Activated CD4-positive, alpha-beta memory T cell treated with anti-CD3 and anti-CD28 coated beads, Interleukin-2, amount 10 ng/mL, durations not matched to agents 7 days and 5 days (primary cell): ENCODE results near the gene POLH. TPM values are rescaled to one million over a fixed set of nuclear protein-coding genes. Genes with fewer than 3 reads are reported as not detected.
"Not testable (repeated sequence)": the region's sequence is repeated elsewhere in the genome, so short reads cannot be mapped to it uniquely, and the experiment has no call there.

Source experiments
- CTCF ChIA-PET: fragments of 350-600 bp; sonication (Branson Sonifier 250); formaldehyde crosslinking; loops from one replicate; lab custom pipeline; 2021; ENCODE audit warnings: antibody characterized with exemption, inconsistent platforms; lab: Charles Lee
- POLR2A ChIA-PET: fragments of 350-600 bp; sonication (Branson Sonifier 250); formaldehyde crosslinking; loops from one replicate; lab custom pipeline; 2021; ENCODE audit warnings: antibody characterized with exemption; lab: Charles Lee
- DNase-seq: peaks from one replicate; pipeline ENCODE4 v3.0.0-alpha.2; 2020
- H3K27ac Mint-ChIP-seq: one replicate; pipeline ENCODE4 v1.8.0; 2021; ENCODE audit warnings: mild to moderate bottlenecking, mixed read lengths
- H3K27me3 Mint-ChIP-seq: one replicate; pipeline ENCODE4 v1.8.0; 2021; ENCODE audit warnings: mixed read lengths
- H3K36me3 Mint-ChIP-seq: one replicate; pipeline ENCODE4 v1.8.0; 2021; ENCODE audit warnings: low read depth, mixed read lengths
- H3K4me1 Mint-ChIP-seq: one replicate; pipeline ENCODE4 v1.8.0; 2021; ENCODE audit warnings: mixed read lengths
- H3K4me3 Mint-ChIP-seq: one replicate; pipeline ENCODE4 v1.8.0; 2021; ENCODE audit warnings: mild to moderate bottlenecking, mixed read lengths
- H3K9me3 Mint-ChIP-seq: one replicate; pipeline ENCODE4 v1.8.0; 2021; ENCODE audit warnings: mixed read lengths
- total RNA-seq, 2 experiments: library from RNA; stranded (reverse); gene quantifications; one replicate each; pipeline ENCODE4 v1.2.3, GENCODE V29; 2021

Gene POLH
- 10 to 100 TPM; 74.6 to 75.5 TPM for total RNA-seq

DNA sequence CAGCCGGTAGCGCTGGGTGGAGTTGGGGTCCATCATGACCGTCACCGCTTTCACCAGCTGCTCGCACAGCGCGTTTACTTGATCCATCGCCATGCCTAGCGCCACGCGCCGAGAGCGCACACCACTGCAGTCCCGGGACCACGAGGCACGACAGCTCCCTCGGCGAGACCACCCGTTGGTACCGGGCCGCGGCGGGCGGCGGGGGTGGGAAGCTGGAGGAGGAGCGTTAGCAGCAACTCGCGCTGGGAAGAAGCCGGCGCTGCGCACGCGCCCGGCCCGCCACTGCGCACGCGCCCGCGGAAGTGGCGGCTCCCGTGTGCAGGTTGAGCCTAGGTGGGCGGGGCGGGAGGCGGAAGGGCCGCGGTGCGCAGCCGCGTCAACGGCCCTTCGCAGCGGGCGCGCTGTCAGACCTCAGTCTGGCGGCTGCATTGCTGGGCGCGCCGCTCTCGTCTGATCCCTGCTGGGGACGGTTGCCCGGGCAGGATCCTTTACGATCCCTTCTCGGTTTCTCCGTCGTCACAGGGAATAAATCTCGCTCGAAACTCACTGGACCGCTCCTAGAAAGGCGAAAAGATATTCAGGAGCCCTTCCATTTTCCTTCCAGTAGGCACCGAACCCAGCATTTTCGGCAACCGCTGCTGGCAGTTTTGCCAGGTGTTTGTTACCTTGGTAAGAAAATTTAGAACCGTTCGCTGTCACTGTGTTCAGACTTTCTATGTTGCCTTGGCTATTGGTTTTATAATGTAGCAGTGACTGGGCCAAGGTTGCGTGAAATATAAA is at the start of gene POLH, which contains the start of gene XPO5:
POLH (plus strand) TSS at position 414 of the 780 bp plus-strand sequence. CDS start 6,135 bp downstream, outside the sequence.
XPO5 (minus strand) TSS at position 267 of the 780 bp plus-strand sequence; CDS start at position 93, 174 bp downstream.
- POLR2A ChIA-PET: interaction anchor here (0.5 to 2.2 kb wide), 23 partner anchors 9 to 671 kb away, joined by 3 to 26 read pairs (median 3); partner anchors contain the start of genes ABCC10, CNPY3, GTPBP2 and HSP90AB1
- H3K27me3 Mint-ChIP-seq: no peaks in the 10 kb centered on the region
- H3K27ac Mint-ChIP-seq: peak within 1 kb of the TSS; percentile 89
- H3K36me3 Mint-ChIP-seq: peaks cover 66% of the 10 kb centered on the region
- peak; percentile 93 for DNase-seq
- CTCF ChIA-PET: interaction anchor here (0.9 to 1.1 kb wide), 4 partner anchors 9 to 62 kb away, joined by 3 to 6 read pairs (median 3); partner anchors contain the start of gene GTPBP2
- peak within 1 kb of the TSS; percentile 97 for H3K4me3 Mint-ChIP-seq
- H3K4me1 Mint-ChIP-seq: peaks cover 58% of the 10 kb centered on the region
- H3K9me3 Mint-ChIP-seq: no peaks in the 10 kb centered on the region

GRCh38 chr6:43532201-43532600 is 43.8 kb upstream of the POLH start:
- DNase-seq: no peak
- Mint-ChIP-seq H3K36me3 (peaks cover 57% of the 10 kb centered on the region), H3K4me1 (no peaks in the 10 kb centered on the region), H3K27me3 (no peaks in the 10 kb centered on the region), H3K9me3 (no peaks in the 10 kb centered on the region), H3K27ac (no peak overlapping the region), H3K4me3 (no peak overlapping the region)
- CTCF ChIA-PET: interaction anchor here (1.4 kb wide), 1 partner anchor 11 kb away, joined by 3 read pairs; no protein-coding TSS in a partner anchor
- POLR2A ChIA-PET: interaction anchor here (0.6 to 1.9 kb wide), 4 partner anchors 10 to 110 kb away, joined by 3 to 6 read pairs (median 3); partner anchors contain the start of gene LRRC73

DNA sequence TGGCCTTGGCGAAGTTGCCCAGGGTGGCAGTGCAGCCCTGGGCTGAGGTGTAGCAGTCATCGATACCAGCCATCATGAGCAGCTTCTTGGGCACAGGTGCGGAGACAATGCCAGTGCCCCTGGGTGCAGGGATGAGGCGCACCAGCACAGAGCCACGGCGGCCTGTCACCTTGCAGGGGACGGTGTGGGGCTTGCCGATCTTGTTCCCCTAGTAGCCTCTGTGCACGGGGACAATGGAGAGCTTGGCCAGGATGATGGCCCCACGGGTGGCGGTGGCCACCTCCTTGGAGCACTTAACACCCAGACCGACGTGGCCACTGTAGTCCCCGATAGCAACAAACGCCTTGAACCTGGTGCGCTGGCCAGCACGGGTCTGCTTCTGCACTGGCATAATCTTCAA is 37.0 kb upstream of the POLH start:
- H3K4me3 Mint-ChIP-seq, H3K27me3 Mint-ChIP-seq, CTCF ChIA-PET, H3K4me1 Mint-ChIP-seq, H3K9me3 Mint-ChIP-seq, POLR2A ChIA-PET, DNase-seq, H3K27ac Mint-ChIP-seq: not testable (repeated sequence)
- H3K36me3 Mint-ChIP-seq: peaks cover 48% of the 10 kb centered on the region

GRCh38 chr6:43539409-43539808 is 36.6 kb upstream of the POLH start:
- H3K4me1 Mint-ChIP-seq, H3K27me3 Mint-ChIP-seq, CTCF ChIA-PET, DNase-seq, H3K27ac Mint-ChIP-seq, H3K4me3 Mint-ChIP-seq, H3K9me3 Mint-ChIP-seq: not testable (repeated sequence)
- POLR2A ChIA-PET: interaction anchor here (1.3 kb wide), 1 partner anchor 9 kb away, joined by 3 read pairs; no protein-coding TSS in a partner anchor
- H3K36me3 Mint-ChIP-seq: peaks cover 51% of the 10 kb centered on the region

- CTCF ChIA-PET: no interaction called here
- H3K9me3 Mint-ChIP-seq: no peaks in the 10 kb centered on the region
- H3K27me3 Mint-ChIP-seq: no peaks in the 10 kb centered on the region
- H3K36me3 Mint-ChIP-seq: peaks cover 61% of the 10 kb centered on the region
- POLR2A ChIA-PET: interaction anchor here (1.3 kb wide), 1 partner anchor 10 kb away, joined by 3 read pairs; no protein-coding TSS in a partner anchor
- H3K4me3 Mint-ChIP-seq: no peak overlapping the region
- H3K4me1 Mint-ChIP-seq: peaks cover 3% of the 10 kb centered on the region
- no peak overlapping the region for H3K27ac Mint-ChIP-seq
- DNase-seq: no peak
These were observed 35.5 kb upstream of the POLH start for GRCh38 chr6:43540507-43540906.

DNA sequence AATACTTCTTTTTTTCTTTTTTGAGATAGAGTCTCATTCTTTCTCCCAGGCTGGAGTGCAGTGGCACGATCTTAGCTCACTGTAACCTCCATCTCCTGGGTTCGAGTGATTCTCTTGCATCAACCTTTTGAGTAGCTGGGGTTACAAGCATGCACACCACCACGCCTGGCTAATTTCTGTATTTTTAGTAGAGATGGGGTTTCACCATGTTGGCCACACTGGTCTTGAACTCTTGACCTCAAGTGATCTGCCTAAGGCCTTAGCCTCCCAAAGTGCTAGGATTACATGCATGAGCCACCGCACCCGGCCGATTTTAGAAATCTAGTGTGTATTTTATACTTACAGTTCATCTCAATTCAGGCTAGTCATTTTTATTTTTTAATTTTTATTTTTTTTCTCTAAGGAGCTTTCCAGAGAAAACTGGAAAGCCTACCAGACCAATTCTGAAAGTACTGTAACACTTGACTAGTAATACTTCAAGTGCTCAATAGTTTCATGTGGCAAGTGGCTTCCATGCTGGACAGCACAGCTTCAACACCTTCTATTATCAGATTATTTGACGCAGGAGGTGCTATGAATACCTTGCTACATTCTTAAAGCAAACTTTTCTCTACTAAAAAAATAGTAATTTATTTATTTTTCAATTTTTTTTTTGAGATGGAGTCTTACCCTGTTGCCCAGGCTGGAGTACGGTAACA is 34.1 kb upstream of the POLH start:
- Mint-ChIP-seq H3K4me1 (peaks cover 3% of the 10 kb centered on the region), H3K4me3 (no peak overlapping the region), H3K9me3 (no peaks in the 10 kb centered on the region), H3K36me3 (peaks cover 70% of the 10 kb centered on the region), H3K27ac (no peak overlapping the region), H3K27me3 (no peaks in the 10 kb centered on the region)
- ChIA-PET CTCF (interaction anchor here (1.2 to 1.3 kb wide), 2 partner anchors 10 to 69 kb away, joined by 3 to 4 read pairs; no protein-coding TSS in a partner anchor), POLR2A (no interaction called here)
- no peak for DNase-seq

DNA sequence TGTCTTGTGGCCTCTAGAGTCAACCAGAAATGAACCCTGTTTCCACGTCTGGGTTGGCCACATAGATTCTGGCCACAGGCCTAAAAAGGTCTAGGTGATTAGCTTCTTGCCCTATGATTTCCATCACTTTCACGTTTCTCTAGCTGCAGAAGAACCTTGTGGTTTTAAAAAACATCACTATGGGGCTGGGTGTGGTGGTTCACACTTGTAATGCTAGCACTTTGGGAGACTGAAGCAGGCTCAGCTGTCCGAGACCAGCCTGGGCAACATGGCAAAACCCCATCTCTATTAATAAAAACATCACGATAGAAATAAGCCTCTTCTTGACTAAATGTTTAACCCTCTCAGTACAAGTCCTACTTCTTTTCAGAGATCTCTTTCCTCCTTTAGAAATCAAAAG is 31.5 kb upstream of the POLH start:
- no peak for DNase-seq
- ChIA-PET POLR2A (interaction anchor here (1.7 kb wide), 1 partner anchor 19 kb away, joined by 6 read pairs; no protein-coding TSS in a partner anchor), CTCF (no interaction called here)
- Mint-ChIP-seq H3K4me1 (peaks cover 3% of the 10 kb centered on the region), H3K27me3 (no peaks in the 10 kb centered on the region), H3K4me3 (no peak overlapping the region), H3K36me3 (peaks cover 72% of the 10 kb centered on the region), H3K9me3 (no peaks in the 10 kb centered on the region), H3K27ac (no peak overlapping the region)

DNA sequence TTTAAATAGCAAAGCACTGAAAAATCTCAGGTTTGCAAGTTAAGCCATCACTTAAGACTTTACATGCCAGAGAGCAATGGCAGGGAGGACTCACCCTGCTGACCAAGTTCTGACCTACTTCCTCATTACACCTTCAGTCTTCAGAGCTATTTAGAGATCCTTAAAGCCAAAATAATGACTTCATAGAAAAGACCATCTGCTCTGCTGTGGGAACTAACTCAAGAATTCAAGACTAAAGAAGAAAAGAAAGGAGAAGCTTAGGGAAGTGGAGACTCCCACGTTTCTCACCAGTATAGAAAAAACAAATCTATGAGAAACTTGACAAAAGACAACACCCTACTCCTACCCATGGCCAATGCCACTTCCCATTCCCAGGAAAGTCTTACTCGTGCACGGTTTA is 28.8 kb upstream of the POLH start:
- H3K27me3 Mint-ChIP-seq: no peaks in the 10 kb centered on the region
- peaks cover 3% of the 10 kb centered on the region for H3K4me1 Mint-ChIP-seq
- no peaks in the 10 kb centered on the region for H3K9me3 Mint-ChIP-seq
- ChIA-PET CTCF (interaction anchor here (1.0 kb wide), 1 partner anchor 318 kb away, joined by 3 read pairs; the partner anchor contains the start of gene DNPH1), POLR2A (no interaction called here)
- peak overlapping the region; percentile 7 for H3K27ac Mint-ChIP-seq
- no peak overlapping the region for H3K4me3 Mint-ChIP-seq
- H3K36me3 Mint-ChIP-seq: peaks cover 76% of the 10 kb centered on the region
- DNase-seq: no peak

- POLR2A ChIA-PET: not testable (repeated sequence)
These were observed 18.4 kb upstream of the POLH start for GRCh38 chr6:43557620-43558019.

GRCh38 chr6:43559328-43559727 is 16.7 kb upstream of the POLH start:
- Mint-ChIP-seq H3K27ac (no peak overlapping the region), H3K9me3 (no peaks in the 10 kb centered on the region), H3K4me1 (no peaks in the 10 kb centered on the region), H3K36me3 (peaks cover 76% of the 10 kb centered on the region), H3K4me3 (no peak overlapping the region), H3K27me3 (no peaks in the 10 kb centered on the region)
- ChIA-PET POLR2A (interaction anchor here (1.3 kb wide), 1 partner anchor 25 kb away, joined by 3 read pairs; no protein-coding TSS in a partner anchor), CTCF (interaction anchor here (1.6 kb wide), 1 partner anchor 53 kb away, joined by 3 read pairs; no protein-coding TSS in a partner anchor)
- no peak for DNase-seq

More at GRCh38 chr6:43557620-43558019, 18.4 kb upstream of the POLH start:
- peaks cover 82% of the 10 kb centered on the region for H3K36me3 Mint-ChIP-seq
- DNase-seq, H3K27ac Mint-ChIP-seq, H3K4me3 Mint-ChIP-seq, H3K27me3 Mint-ChIP-seq, H3K9me3 Mint-ChIP-seq, H3K4me1 Mint-ChIP-seq: not testable (repeated sequence)
- CTCF ChIA-PET: interaction anchor here (0.6 kb wide), 1 partner anchor 50 kb away, joined by 3 read pairs; no protein-coding TSS in a partner anchor

GRCh38 chr6:43570876-43571441 is 5.0 kb upstream of the POLH start:
- ChIA-PET CTCF (interaction anchor here (1.4 to 2.3 kb wide), 3 partner anchors 8 to 37 kb away, joined by 4 to 8 read pairs (median 5); no protein-coding TSS in a partner anchor), POLR2A (interaction anchor here (0.8 to 1.8 kb wide), 6 partner anchors 14 to 825 kb away, joined by 3 to 12 read pairs (median 6); partner anchors contain the start of genes GTPBP2, POLR1C, TBCC and YIPF3)
- peak overlapping the region; percentile 2 for H3K4me3 Mint-ChIP-seq
- peaks cover 57% of the 10 kb centered on the region for H3K36me3 Mint-ChIP-seq
- H3K4me1 Mint-ChIP-seq: peaks cover 44% of the 10 kb centered on the region
- DNase-seq: no peak
- H3K27ac Mint-ChIP-seq: peak overlapping the region; percentile 87
- no peaks in the 10 kb centered on the region for H3K9me3 Mint-ChIP-seq
- no peaks in the 10 kb centered on the region for H3K27me3 Mint-ChIP-seq

- Mint-ChIP-seq H3K27me3 (no peaks in the 10 kb centered on the region), H3K4me1 (peaks cover 44% of the 10 kb centered on the region), H3K9me3 (no peaks in the 10 kb centered on the region), H3K36me3 (peaks cover 62% of the 10 kb centered on the region), H3K27ac (peak overlapping the region; percentile 87), H3K4me3 (no peak overlapping the region)
- DNase-seq: no peak
- CTCF ChIA-PET: interaction anchor here (2.3 kb wide), 1 partner anchor 20 kb away, joined by 5 read pairs; no protein-coding TSS in a partner anchor
- POLR2A ChIA-PET: interaction anchor here (0.7 to 1.8 kb wide), 4 partner anchors 13 to 826 kb away, joined by 3 to 12 read pairs (median 7); partner anchors contain the start of genes GTPBP2 and TBCC
These were observed 4.0 kb upstream of the POLH start for GRCh38 chr6:43572015-43572414.
